ENCODE data around the gene MRPL21.
A peak's percentile ranks its signal among the peaks of the same experiment; 100 is the strongest.

GRCh38 chr11:68855205-68855981 is 48.2 kb downstream of the MRPL21 start:
- TF ChIP-seq POLR2AphosphoS5 (IDR thresholded peaks at IDR 0.05; ENCODE audit: insufficient read depth in 1 of 2, low read depth in 1 of 2) (peak in 1 of 2 donors; percentile 25), POLR2A (IDR thresholded peaks at IDR 0.05) (no peak)

Data from vagina (tissue), 2 donors.